ENCODE data around the gene NRF1.
A peak's percentile ranks its signal among the peaks of the same experiment; 100 is the strongest.
"Not testable (repeated sequence)": the region's sequence is repeated elsewhere in the genome, so short reads cannot be mapped to it uniquely, and the experiment has no call there.

The NRF1 gene

GRCh38 chr7:129649128-129649690 is 37.7 kb downstream of the NRF1 start:
- FAIRE-seq, result no peak

GRCh38 chr7:129650056-129650758 is 38.7 kb downstream of the NRF1 start:
- no peak for FAIRE-seq

DNA sequence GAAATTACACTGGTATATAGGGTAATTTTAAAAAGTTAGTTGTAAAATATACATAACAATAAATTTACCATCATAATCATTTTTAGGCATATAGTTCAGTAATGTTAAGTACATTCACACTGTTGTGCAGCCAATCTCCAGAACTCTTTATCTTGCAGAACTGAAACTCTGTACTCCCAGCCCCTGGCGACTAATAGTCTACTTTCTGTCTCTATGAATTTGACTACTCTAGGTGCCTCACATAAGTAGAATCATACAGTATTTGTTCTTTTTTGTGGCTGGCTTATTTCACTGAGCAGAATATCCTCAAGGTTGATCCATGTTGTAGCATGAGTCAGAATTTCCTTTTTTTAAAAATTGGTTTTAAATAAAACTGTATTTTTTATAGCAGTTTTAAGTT is 41.4 kb downstream of the NRF1 start:
- no peak for FAIRE-seq

DNA sequence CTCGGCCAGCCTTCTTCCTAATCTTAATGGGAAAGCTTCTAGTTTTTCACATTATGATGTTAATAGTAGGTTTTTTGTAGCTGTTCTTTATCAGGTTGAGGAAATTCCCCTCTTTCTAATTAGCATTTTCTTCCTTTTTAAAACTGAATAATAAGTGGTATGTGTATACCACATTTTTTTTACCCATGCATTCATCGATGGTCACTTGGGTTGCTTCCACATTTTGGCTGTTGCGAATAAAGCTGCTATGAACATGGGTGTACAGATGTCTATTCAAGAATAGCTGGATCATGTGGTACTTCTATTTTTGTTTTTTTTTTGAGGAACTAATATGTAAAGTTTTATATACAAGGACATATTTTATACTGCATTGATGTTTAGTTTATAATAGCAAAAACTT is 44.3 kb downstream of the NRF1 start:
- FAIRE-seq, result no peak

DNA sequence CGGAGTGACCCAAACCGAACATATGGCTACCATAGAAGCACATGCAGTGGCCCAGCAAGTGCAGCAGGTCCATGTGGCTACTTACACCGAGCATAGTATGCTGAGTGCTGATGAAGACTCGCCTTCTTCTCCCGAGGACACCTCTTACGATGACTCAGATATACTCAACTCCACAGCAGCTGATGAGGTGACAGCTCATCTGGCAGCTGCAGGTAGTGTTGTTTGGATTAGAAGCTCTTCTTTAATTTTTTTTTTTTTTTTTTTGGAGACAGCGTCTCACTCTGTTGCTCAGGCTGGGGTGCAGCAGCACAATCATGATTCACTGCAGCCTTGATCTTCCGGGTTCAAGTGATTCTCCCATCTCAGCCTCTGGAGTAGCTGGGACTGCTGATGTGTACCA is 45.8 kb downstream of the NRF1 start:
- no peak for FAIRE-seq

GRCh38 chr7:129659907-129660306 is 48.4 kb downstream of the NRF1 start:
- FAIRE-seq, result not testable (repeated sequence)

GRCh38 chr7:129661645-129662182 is 50.2 kb downstream of the NRF1 start:
- FAIRE-seq, result no peak

- not testable (repeated sequence) for FAIRE-seq
Measured at GRCh38 chr7:129663240-129663639, 51.7 kb downstream of the NRF1 start.

- FAIRE-seq, result peak; percentile 60
Measured at GRCh38 chr7:129664029-129665012, 52.8 kb downstream of the NRF1 start.

DNA sequence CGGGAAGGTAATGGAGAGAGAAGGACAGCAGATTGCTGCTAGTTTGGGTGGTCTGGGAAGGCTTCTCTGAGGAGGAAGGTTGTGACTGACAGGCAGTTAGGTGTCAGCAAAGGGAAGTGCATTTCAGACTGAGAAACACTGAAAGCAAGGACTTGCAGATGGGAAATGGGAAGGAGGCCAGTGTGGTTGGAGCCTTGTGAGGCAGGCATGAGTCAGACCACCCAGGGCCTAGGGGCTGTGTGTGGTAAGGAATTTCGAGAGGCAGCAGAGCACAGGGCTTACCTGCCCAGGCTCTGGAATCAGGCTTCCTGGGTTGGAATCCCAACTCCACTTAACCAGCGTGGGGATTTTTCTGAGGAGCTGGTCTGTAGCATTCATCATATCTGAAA is 53.5 kb downstream of the NRF1 start:
- no peak for FAIRE-seq

- no peak for FAIRE-seq
Measured at GRCh38 chr7:129667116-129667515, 55.6 kb downstream of the NRF1 start.

DNA sequence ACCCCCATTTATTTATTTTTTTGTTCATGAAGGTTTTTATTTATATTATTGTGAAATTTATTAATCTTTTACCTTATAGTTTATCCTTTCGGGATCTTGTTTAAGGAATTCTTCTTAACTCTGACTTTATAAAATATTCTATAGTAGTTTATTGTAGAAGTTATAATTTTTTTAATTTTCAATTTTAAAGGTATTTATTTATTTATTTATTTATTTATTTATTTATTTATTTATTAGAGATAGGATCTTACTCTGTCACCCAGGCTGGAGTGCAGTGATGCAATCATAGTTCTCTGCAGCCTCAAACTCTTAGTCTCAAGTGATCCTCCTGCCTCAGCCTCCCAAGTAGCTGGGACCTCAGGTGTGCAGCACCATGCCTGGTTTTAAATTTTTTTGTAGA is 56.0 kb downstream of the NRF1 start:
- FAIRE-seq, result peak; percentile 54

GRCh38 chr7:129669901-129670300 is 58.4 kb downstream of the NRF1 start:
- FAIRE-seq, result no peak

GRCh38 chr7:129670656-129671055 is 59.1 kb downstream of the NRF1 start:
- no peak for FAIRE-seq

DNA sequence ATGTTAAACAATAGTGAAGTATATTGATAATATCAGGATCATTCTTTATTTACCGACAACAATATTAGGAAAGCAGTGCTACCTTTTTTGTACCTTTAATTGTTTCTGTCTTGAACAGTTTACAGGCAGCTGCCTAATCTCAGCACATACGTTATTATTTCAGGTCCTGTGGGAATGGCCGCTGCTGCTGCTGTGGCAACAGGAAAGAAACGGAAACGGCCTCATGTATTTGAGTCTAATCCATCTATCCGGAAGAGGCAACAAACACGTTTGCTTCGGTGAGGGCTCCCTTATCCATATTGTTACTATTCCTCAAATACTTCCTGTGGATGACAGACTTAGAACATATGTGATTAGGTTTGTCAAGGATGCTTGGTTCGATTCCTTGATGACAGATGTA is 59.7 kb downstream of the NRF1 start:
- no peak for FAIRE-seq

DNA sequence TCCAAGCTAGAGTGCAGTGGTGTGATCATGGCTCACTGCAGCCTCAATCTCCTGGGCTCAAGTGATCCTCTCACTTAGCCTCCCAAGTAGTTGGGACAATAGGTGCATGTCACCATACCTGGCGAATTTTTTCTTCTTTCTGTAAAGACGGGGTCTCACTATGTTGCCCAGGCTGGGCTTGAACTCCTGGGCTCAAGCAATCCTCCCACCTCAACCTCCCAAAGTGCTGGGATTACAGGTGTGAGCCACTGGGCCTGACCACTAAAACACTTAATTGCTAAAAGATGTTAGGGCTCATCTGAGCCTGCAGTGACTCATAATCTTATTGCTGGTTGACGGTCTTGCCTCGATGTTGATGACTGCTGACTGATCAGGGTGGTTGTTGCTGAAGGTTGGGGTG is 63.0 kb downstream of the NRF1 start:
- FAIRE-seq, result not testable (repeated sequence)

DNA sequence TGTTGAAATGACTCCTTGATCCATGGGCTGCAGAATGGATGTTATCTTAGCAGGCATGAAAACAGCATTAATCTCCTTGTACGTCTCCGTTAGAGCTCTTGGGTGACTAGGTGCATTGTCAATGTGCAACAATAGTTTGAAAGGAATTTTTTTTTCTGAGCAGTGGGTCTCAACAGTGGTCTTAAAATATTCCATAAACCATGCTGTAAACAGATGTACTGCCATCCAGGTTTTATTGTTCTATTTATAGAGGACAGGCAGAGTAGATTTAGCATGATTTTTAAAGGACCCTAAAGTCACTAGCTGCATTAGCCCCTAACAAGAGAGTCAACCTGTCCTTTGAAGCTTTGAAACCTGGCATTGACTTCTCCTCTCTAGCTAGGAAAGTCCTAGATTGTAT is 64.0 kb downstream of the NRF1 start:
- FAIRE-seq, result no peak

DNA sequence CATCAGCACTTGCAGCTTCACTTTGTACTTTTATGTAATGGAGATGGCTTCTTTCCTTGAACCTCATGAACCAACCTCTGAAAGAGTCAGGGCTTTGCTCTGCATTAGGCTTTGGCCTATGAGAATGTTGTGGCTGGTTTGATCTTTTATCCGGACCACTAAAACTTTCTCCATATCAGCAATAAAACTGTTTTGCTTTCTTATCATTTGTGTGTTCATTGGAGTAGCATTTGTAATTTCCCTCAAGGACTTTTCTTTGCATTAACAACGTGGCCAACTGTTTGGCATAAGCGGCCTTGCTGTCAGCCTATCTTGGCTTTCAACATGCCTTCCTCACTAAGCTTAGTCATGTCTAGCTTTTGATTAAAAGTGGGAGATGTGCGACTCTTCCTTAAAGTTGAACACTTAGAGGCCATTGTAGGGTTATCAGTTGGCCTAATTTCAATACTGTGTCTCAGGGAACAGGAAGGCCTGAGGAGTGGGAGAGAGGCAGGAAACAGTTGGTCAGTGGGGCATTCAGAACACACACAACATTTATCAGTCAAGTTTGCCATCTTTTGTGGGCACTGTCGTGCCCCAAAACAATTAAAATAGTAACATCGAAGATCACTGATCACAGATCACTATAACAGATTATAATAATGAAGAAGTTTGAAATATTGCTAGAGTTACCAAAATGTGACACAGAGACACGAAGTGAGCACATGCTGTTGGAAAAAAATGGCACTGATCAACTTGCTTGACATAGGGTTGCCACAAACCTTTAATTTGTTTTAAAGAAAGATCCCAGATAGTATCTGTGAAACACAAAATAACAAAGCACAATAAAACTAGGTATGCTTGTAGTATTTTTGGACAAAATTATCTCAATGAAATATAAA is 64.7 kb downstream of the NRF1 start:
- no peak for FAIRE-seq

- FAIRE-seq, result no peak
Measured at GRCh38 chr7:129677796-129678195, 66.3 kb downstream of the NRF1 start.

- no peak for FAIRE-seq
Measured at GRCh38 chr7:129678606-129679005, 67.1 kb downstream of the NRF1 start.

GRCh38 chr7:129680400-129680799 is 68.9 kb downstream of the NRF1 start:
- FAIRE-seq, result no peak

DNA sequence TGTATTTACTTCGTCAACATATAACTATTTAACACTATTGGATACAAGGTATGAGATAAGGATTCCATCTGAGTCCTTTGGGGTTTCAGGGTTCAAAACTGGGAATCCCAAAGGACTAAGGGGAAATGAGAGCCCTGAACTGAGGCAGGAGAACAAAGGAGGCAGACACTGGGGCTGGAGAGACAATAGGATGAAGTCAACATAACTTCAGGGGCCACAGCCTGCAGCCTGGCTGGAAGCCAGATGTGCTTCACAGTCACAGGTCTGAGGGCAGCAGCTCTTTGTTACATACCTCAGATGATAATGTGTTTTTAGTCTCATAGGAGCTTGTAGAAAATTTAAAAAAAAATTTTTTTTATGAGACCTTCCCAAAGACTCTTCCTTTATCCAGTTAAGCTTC is 73.3 kb downstream of the NRF1 start:
- no peak for FAIRE-seq

All from endometrium (tissue), 2 donors.